Activated CD8-positive, alpha-beta memory T cell treated with anti-CD3 and anti-CD28 coated beads for 36 hours (primary cell): ENCODE data around the gene ASB16. TPM values are rescaled to one million over a fixed set of nuclear protein-coding genes. Genes with fewer than 3 reads are reported as not detected.
"Not testable (repeated sequence)": the region's sequence is repeated elsewhere in the genome, so short reads cannot be mapped to it uniquely, and the experiment has no call there.

Experiments used
- CTCF ChIA-PET: fragments of 350-600 bp; sonication (Branson Sonifier 250); formaldehyde crosslinking; loops from one replicate; lab custom pipeline; 2021; ENCODE audit warnings: antibody characterized with exemption; lab: Charles Lee
- POLR2A ChIA-PET: fragments of 350-600 bp; sonication (Branson Sonifier 250); formaldehyde crosslinking; loops from one replicate; lab custom pipeline; 2021; ENCODE audit warnings: antibody characterized with exemption; lab: Charles Lee
- total RNA-seq, 2 experiments: library from RNA; stranded (reverse); gene quantifications; one replicate each; pipeline ENCODE4 v1.2.3, GENCODE V29; 2021

Gene ASB16
- total RNA-seq, 2 experiments from 2014 or later, result 0.15 to 0.23 TPM

- ChIA-PET CTCF (interaction anchor here (0.6 to 1.0 kb wide), 2 partner anchors 20 to 200 kb away, joined by 3 to 4 read pairs; partner anchors contain the start of gene HDAC5), POLR2A (interaction anchor here (0.6 kb wide), 1 partner anchor 56 kb away, joined by 6 read pairs; no protein-coding TSS in a partner anchor)
These were observed 26.6 kb upstream of the ASB16 start for GRCh38 chr17:44143921-44144320.

GRCh38 chr17:44144966-44145739 lies 25.4 kb upstream of the ASB16 start:
- ChIA-PET CTCF (interaction anchor here (1.1 kb wide), 1 partner anchor 21 kb away, joined by 3 read pairs; no protein-coding TSS in a partner anchor), POLR2A (interaction anchor here (0.6 kb wide), 1 partner anchor 12 kb away, joined by 3 read pairs; no protein-coding TSS in a partner anchor)

GRCh38 chr17:44146375-44147346 lies 23.8 kb upstream of the ASB16 start:
- CTCF ChIA-PET, result interaction anchor here (0.5 to 1.2 kb wide), 3 partner anchors 17 to 184 kb away, joined by 3 read pairs; no protein-coding TSS in a partner anchor
- POLR2A ChIA-PET, result no interaction called here

GRCh38 chr17:44147812-44148211 lies 22.7 kb upstream of the ASB16 start:
- POLR2A ChIA-PET, result no interaction called here

DNA sequence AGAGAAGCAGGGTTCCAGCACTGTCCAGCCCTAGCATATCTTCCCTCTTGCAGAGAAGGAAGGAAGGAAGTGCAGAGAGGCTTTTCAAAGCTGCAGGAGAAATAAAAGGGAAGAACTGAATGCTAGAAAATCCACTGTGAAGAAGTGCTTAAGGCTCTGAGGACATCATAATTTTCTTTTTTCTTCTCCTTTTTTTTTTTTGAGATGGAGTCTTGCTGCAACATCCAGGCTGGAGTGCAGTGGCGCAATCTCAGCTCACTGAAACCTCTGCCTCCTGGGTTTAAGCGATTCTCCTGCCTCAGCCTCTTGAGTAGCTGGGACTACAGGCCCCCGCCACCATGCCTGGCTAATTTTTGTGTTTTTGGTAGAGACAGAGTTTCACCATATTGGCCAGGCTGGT lies 21.4 kb upstream of the ASB16 start:
- CTCF ChIA-PET, result not testable (repeated sequence)
- POLR2A ChIA-PET, result interaction anchor here (0.6 kb wide), 1 partner anchor 17 kb away, joined by 4 read pairs; no protein-coding TSS in a partner anchor

More at GRCh38 chr17:44147812-44148211, 22.7 kb upstream of the ASB16 start:
- CTCF ChIA-PET, result interaction anchor here (0.7 kb wide), 1 partner anchor 183 kb away, joined by 3 read pairs; no protein-coding TSS in a partner anchor

DNA sequence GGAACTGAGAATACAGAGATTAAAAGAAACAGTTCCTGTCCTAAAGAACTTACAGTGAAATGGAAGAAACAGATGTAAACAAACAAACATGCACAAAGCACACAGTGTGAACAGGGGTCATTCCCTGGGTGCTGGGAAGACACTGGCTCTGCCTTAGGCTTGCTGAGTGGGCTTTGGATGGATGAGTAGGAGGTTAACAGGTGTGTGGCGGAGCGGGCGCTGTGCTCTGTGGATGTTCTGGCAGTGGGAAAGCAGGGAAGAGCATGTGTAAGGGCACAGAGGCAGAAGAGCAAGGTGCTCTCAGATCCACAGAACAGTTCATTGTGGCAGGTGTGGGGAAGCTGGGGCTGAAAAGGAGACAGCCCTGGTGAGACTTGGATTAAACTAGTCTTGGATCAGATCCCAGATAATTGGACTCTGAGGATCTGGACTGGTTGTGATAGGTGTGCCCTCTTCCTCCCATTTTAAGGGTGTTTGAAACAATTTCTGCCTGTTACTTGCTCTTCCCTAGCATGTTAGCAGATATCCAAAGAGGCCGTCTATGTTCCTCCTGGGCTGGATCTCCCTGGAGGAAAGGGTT lies 20.7 kb upstream of the ASB16 start:
- ChIA-PET CTCF (no interaction called here), POLR2A (interaction anchor here (0.6 kb wide), 1 partner anchor 16 kb away, joined by 4 read pairs; no protein-coding TSS in a partner anchor)

DNA sequence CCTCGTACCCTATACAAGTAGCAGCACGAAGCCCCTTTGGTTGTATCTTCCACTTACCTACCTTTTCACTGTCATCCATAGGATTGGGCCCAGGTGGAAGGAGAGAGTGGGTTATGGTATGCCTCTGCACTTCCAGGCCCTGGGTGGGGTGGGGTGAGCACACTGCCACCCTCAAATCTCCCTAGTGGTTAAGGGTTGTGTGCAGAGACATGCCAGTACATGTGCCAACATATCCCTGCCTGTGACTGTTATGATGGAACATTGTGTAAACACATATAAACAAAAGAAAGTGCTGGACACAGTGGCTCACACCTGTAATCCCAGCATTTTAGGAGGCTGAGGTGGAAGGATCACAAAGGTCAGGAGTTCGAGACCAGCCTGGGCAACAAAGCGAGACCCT lies 17.6 kb upstream of the ASB16 start:
- CTCF ChIA-PET, result no interaction called here
- POLR2A ChIA-PET, result no interaction called here

DNA sequence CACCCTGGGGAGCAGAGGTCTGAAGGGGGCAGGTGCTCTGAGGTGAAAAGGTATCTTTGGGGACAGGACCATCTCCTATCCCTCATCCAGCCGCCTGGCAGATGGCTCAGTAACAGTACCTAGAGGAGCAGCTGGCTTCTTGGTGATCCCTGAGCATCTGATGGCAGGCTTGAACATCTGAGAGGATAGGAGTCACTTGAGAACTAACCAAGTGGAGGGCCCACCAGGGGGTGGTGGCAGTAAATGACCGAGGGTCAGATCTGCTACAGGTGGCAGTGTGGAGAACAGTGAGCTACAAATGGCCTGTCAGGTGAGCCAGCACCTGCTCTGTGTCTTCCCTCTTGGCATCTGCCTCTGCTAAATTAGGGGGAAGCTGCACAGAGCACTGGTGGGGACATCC lies 15.0 kb upstream of the ASB16 start:
- CTCF ChIA-PET, result interaction anchor here (0.7 to 1.4 kb wide), 2 partner anchors 11 to 13 kb away, joined by 3 read pairs; no protein-coding TSS in a partner anchor
- POLR2A ChIA-PET, result no interaction called here

- POLR2A ChIA-PET, result no interaction called here
- CTCF ChIA-PET, result interaction anchor here (0.5 kb wide), 1 partner anchor 19 kb away, joined by 3 read pairs; no protein-coding TSS in a partner anchor
These were observed 10.8 kb upstream of the ASB16 start for GRCh38 chr17:44159519-44160210.

DNA sequence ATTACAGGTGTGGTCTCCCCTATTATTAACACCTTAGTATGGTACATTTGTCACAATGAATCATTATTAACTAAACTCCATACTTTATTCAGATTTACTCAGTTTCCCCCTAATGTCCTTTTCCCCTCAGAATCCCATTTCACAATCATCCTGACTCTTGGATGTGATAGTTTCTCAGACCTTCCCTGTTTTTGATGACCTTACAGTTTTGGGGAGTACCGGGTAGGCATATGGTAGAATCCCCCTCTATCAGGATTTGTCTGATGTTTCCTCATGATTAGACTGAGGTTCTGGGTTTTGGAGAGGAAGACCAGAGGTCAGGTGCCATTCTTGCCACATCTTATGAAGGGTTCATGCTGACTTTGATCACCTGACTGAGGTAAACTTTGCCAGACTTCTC lies 6.0 kb upstream of the ASB16 start:
- CTCF ChIA-PET, result interaction anchor here (1.2 kb wide), 1 partner anchor 31 kb away, joined by 5 read pairs; no protein-coding TSS in a partner anchor

DNA sequence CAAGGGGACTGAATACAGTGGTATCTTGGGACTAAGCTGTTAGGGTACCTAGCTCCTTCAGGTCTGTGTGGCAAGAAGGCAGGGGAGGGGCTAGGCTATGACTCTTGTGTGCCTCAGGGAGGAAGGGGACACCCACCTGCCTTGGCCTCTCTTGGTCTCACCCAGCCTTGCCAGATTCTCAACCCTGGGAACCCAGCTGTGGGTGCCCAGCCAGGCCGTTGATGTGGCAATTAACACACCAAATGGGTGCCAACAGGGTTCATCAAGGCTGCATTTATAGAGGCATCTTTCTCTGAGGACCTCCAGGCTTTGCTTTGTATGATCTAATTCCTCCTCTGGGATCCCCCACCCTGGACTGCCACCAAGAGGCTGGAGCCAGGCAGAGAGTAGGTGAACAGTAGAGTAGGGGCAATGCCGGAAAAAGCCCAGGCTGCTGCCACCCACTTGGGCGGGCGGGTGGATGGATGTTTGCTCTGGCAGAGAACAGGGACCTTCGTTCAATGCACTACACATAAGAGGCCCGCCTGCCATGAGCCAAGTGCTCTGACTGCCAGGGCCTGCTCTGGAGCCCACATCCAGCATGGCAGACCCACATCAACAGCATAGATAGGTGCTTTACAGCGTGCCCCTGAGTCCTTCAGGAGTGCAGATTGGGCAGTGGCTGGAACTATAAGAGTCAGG lies 3.2 kb upstream of the ASB16 start:
- ChIA-PET CTCF (interaction anchor here (0.6 to 1.5 kb wide), 5 partner anchors 12 to 184 kb away, joined by 3 to 4 read pairs (median 3); no protein-coding TSS in a partner anchor), POLR2A (no interaction called here)

More for the DNA sequence above, 6.0 kb upstream of the ASB16 start:
- POLR2A ChIA-PET, result no interaction called here

- CTCF ChIA-PET, result interaction anchor here (1.3 to 1.7 kb wide), 3 partner anchors 29 to 227 kb away, joined by 4 to 6 read pairs (median 5); no protein-coding TSS in a partner anchor
- POLR2A ChIA-PET, result no interaction called here
These were observed 387 bp upstream of the ASB16 start for GRCh38 chr17:44170135-44170498.

- ChIA-PET CTCF (no interaction called here), POLR2A (interaction anchor here (0.6 kb wide), 1 partner anchor 259 kb away, joined by 3 read pairs; no protein-coding TSS in a partner anchor)
These were observed 1.5 kb downstream of the ASB16 start for GRCh38 chr17:44171931-44172455.

- ChIA-PET POLR2A (interaction anchor here (0.6 kb wide), 1 partner anchor 691 kb away, joined by 4 read pairs; no protein-coding TSS in a partner anchor), CTCF (interaction anchor here (0.7 to 1.3 kb wide), 2 partner anchors 12 to 186 kb away, joined by 3 read pairs; partner anchors contain the start of gene TMUB2)
These were observed 3.9 kb downstream of the ASB16 start for GRCh38 chr17:44174427-44174826.

GRCh38 chr17:44176257-44176656 lies 5.8 kb downstream of the ASB16 start:
- POLR2A ChIA-PET, result interaction anchor here (0.6 kb wide), 1 partner anchor 10 kb away, joined by 3 read pairs; no protein-coding TSS in a partner anchor
- CTCF ChIA-PET, result no interaction called here

DNA sequence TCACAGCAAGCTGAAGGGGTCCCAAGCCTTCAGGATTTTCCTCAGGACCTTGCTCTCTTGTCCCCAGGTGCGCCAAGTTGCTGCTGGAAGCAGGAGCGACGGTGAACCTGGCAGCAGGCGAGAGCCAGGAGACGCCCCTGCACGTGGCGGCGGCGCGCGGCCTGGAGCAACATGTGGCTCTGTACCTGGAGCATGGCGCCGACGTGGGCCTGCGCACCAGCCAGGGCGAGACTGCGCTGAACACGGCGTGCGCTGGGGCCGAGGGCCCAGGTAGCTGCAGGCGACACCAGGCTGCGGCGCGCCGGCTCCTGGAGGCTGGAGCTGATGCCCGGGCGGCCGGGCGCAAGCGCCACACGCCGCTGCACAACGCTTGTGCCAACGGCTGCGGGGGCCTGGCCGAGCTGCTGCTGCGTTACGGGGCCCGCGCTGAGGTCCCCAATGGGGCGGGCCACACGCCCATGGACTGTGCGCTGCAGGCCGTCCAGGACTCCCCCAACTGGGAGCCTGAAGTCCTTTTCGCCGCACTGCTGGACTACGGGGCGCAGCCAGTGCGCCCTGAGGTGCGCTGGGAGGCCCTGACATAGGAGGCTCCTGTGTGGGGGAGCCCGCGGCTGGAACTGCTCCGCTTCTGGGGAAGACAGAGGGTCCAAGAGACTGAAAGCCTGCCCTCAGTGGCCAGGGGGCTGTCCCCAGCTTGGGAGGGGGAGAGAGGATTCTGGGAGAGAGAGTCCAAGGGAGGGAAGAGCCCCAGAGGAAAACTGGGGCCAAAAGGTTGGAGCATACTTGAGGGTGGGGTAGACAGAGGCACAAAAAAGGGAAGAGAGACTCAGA lies 6.4 kb downstream of the ASB16 start:
- ChIA-PET POLR2A (interaction anchor here (0.6 kb wide), 1 partner anchor 9 kb away, joined by 3 read pairs; no protein-coding TSS in a partner anchor), CTCF (no interaction called here)
